SKM-1 (cell line): ENCODE measurements around the gene ZNF335.
"Not testable (repeated sequence)": the region's sequence is repeated elsewhere in the genome, so short reads cannot be mapped to it uniquely, and the experiment has no call there.

ENCODE experiments used
- DNase-seq: peaks from one replicate; lab custom pipeline; 2025; ENCODE audit not compliant: unreplicated experiment; lab: John Stamatoyannopoulos, UW

The ZNF335 gene

GRCh38 chr20:45913116-45913515, 58.9 kb downstream of the ZNF335 start:
- no peak for DNase-seq

- no peak for DNase-seq
Observed at GRCh38 chr20:45912344-45912682, 59.7 kb downstream of the ZNF335 start.

GRCh38 chr20:45911486-45912343, 60.3 kb downstream of the ZNF335 start, which contains the start of gene PLTP:
Gene PLTP (minus strand): TSS chr20:45912155. CDS start chr20:45911452, 703 bp downstream.
- DNase-seq, result no peak

- peak; percentile 98 for DNase-seq
Observed at GRCh38 chr20:45910670-45911485, 61.1 kb downstream of the ZNF335 start.

- no peak for DNase-seq
Observed at GRCh38 chr20:45909817-45910669, 62.0 kb downstream of the ZNF335 start.

- DNase-seq, result no peak
Observed at GRCh38 chr20:45909336-45909808, 62.6 kb downstream of the ZNF335 start.

- DNase-seq, result no peak
Observed at GRCh38 chr20:45908084-45908483, 63.9 kb downstream of the ZNF335 start.

- DNase-seq, result no peak
Observed at GRCh38 chr20:45907219-45907948, 64.6 kb downstream of the ZNF335 start.

GRCh38 chr20:45905505-45906079, 66.4 kb downstream of the ZNF335 start:
- DNase-seq, result no peak

- DNase-seq, result no peak
Observed at GRCh38 chr20:45904583-45905504, 67.2 kb downstream of the ZNF335 start.

- DNase-seq, result no peak
Observed at GRCh38 chr20:45902199-45902701, 69.8 kb downstream of the ZNF335 start.

GRCh38 chr20:45901332-45901731, 70.7 kb downstream of the ZNF335 start:
- not testable (repeated sequence) for DNase-seq

- DNase-seq, result no peak
Observed at GRCh38 chr20:45899046-45899835, 72.8 kb downstream of the ZNF335 start.
